Erythroblast (primary cell): ENCODE results near the gene MAP2K2.
"Not testable (repeated sequence)": the region's sequence is repeated elsewhere in the genome, so short reads cannot be mapped to it uniquely, and the experiment has no call there.

Experiments
- DNase-seq, 2 experiments: peaks; one replicate each; lab custom pipeline; 2025; lab: John Stamatoyannopoulos, UW
- GATA1 ChIP-seq: IDR thresholded peaks from 2 replicates; pipeline ENCODE4 v1.6.1; 2011; ENCODE audit warnings: low read depth, mild to moderate bottlenecking, control low read depth, low read length, moderate library complexity
- POLR2A ChIP-seq: IDR thresholded peaks from 2 replicates; pipeline ENCODE4 v1.6.1; 2011; ENCODE audit warnings: mild to moderate bottlenecking, low read length

MAP2K2 gene

GRCh38 chr19:4123615-4124568 lies at the start of gene MAP2K2:
Gene MAP2K2, minus strand, starts transcription at chr19:4124122. Its CDS starts 247 bp downstream, at chr19:4123875.
- peak; percentile 96 to 98 for DNase-seq
- TF ChIP-seq GATA1 = no peak
- TF ChIP-seq POLR2A = peak; percentile 87

- DNase-seq = peak; percentile 63 to 74
- TF ChIP-seq GATA1 (no peak), POLR2A (no peak)
Observed at GRCh38 chr19:4172861-4173473, 49.0 kb upstream of the MAP2K2 start.

- no peak for TF ChIP-seq POLR2A
- TF ChIP-seq GATA1 = no peak
- no peak for DNase-seq
Observed at GRCh38 chr19:4171676-4172075, 47.8 kb upstream of the MAP2K2 start.

DNA sequence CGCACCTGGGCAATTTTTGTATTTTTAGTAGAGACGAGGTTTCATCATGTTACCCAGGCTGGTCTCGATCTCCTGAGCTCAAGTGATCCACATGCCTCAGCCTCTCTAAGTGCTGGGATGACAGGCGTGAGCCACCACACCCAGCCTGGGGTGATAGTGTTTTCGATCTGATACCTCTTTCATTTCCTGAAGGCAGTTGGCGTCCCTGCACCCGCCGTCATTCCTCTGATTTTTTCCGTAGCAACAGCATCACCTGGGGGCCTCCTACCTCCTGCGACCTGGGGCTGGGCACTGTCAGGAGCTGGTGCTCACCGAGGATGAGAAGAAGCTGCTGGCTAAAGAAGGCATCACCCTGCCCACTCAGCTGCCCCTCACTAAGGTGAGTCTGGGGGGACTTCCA lies 40.3 kb upstream of the MAP2K2 start:
- TF ChIP-seq GATA1 (no peak), POLR2A (no peak)
- no peak for DNase-seq

DNA sequence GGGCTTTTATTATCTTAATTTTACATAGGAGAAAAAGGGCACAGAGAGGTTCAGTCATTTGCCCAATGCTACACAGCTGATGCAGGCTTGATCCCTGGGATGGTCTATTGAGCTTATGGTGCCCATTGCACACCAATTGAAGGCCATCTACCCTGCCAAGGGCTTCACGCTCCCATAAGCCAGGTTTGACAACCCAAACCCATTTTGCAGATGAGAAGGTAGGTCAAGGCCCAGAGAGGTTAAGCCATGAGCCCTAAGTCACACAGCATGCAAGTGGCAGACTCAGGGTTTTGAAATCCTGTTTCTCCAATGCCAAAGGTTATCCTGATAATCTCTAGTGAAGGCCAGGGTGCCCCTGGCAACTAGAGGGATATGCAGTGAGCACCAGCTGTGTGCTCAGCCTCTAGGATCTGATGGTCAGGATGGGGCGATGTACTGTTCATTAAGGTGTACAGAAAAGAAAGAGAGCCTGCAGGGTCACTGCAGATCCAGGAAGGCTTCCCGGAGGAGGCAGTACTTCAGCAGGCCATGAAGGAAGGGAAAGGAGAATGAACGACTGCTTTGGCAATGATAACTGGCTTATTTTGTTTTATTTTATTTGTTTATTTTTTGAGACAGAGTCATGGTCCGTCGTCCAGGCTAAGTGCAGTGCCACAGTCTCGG lies 37.6 kb upstream of the MAP2K2 start:
- TF ChIP-seq POLR2A = no peak
- TF ChIP-seq GATA1 = no peak
- no peak for DNase-seq

DNA sequence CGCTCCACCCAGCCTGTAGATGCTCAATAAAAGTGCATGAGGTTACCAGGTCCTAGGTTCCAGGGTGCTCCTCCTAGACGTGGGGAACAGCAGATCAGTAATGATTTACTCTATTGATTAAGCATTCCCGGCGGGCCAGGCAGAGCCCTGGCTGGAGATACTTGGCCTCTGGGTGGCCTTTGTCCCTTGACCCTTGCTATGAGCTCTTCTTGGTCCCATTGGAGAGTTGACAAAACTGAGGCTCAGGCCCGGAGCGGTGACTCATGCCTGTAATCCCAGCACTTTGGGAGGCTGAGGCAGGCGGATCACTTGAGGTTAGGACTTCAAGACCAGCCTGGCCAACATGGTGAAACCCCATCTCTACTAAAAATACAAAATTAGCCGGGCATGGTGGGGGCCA lies 34.0 kb upstream of the MAP2K2 start:
- DNase-seq = not testable (repeated sequence)

DNA sequence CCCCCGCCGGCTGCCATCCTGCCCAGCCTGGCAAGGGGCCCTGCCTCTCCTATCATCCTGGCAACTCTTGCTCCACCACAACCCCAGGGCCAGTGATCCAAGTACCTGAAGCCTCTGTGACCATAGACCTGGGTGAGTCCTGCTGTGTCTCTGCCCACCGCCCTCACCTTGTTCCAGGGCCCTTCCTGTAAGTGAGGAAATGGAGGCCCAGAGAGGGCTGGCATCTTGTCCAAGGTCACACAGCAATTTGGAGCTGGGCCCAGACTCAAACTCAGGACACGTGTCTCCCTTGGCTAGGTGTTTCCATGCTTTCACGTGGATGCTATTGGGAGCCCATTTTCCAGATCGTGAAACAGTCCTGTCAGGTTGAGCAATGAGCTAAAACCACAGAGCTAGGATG lies 33.2 kb upstream of the MAP2K2 start:
- TF ChIP-seq POLR2A (no peak), GATA1 (no peak)

DNA sequence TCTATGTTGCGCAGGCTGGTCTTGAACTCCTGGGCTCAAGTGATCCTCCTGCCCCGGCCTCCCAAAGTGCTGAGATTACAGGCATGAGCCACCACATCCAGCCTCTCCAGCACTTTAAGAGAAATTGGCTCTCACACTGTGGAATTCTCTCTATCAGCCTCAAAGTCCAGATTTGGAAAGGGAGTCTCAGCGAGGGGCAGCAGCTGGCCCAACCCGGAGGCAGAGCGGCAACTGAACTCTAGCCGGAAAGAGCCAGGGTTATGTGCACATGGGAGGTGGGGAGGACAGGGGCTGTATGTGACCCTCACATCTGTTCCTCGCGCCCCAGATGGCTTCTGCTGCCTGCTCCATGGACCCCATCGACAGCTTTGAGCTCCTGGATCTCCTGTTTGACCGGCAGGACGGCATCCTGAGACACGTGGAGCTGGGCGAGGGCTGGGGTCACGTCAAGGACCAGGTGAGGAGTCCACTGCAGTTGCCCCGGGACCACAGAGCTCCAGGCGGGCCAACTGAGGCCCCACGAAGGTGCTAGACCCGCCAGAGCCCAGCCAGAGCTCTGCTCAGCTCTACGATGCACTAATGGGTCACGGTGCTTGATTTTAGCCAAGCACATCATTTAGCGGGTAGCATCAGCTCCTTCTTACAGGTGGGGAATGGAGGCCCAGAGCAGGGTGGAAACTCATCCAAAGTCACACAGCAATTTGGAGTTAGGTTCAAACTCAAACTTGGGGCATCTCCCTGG lies 30.8 kb upstream of the MAP2K2 start:
- no peak for DNase-seq

More for the DNA sequence above, 33.2 kb upstream of the MAP2K2 start:
- no peak for DNase-seq

GRCh38 chr19:4152241-4152998 lies 28.5 kb upstream of the MAP2K2 start:
- no peak for TF ChIP-seq GATA1
- no peak for TF ChIP-seq POLR2A
- no peak for DNase-seq

More for the DNA sequence above, 30.8 kb upstream of the MAP2K2 start:
- TF ChIP-seq POLR2A (no peak), GATA1 (no peak)

GRCh38 chr19:4151623-4152022 lies 27.7 kb upstream of the MAP2K2 start:
- TF ChIP-seq GATA1 (no peak), POLR2A (no peak)
- DNase-seq = no peak

DNA sequence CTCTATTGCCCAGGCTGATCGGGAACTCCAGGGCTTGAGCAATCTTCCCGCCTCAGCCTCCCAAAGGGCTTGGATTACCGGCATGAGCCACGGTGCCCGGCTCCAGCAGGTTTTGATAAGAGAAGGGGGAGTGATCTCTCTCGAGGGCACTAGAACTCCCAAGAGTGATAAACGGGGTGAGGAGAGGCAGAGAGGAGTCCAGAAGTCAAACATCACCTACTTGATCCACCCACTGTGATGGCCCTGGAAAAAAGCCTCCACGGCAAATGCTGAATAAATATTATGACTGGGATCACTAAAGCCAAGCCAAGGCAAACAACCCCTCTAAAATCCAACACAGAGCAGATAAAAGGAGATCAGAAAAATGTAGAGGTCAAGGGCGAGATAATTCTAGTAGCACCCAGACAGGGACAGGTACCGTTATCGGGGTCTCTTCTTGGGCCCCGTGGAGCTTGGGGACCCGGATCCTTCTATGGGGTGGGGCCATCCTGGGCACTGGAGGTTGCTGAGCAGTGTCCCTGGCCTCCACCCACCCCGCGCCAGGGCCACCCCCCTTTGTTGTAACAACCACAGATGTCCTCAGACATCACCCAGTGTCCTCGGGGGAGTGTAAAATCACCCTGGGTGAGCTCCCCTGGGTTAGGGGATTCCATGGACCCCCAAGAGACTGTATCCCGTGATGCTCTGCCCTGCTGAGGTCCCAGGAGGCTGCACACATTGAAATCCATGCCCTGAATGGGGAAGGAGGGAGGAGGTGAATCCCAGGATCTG lies 25.8 kb upstream of the MAP2K2 start:
- DNase-seq = no peak
- TF ChIP-seq POLR2A = no peak
- TF ChIP-seq GATA1 = no peak
